B cell (primary cell): ENCODE results near the gene CCBE1. TPM values are rescaled to one million over a fixed set of nuclear protein-coding genes. Genes with fewer than 3 reads are reported as not detected.

Experiments used
- ATAC-seq: fragments of 200-7000 bp; cut with Tn5 transposase; one replicate; pipeline ENCODE4 v1.10.0; 2021; ENCODE audit warnings: low read depth, mild to moderate bottlenecking, moderate number of reproducible peaks, moderate library complexity
- CTCF ChIA-PET: fragments of 350-600 bp; sonication (Branson Sonifier 250); formaldehyde crosslinking; loops from one replicate; lab custom pipeline; 2021; ENCODE audit warnings: antibody characterized with exemption, inconsistent platforms; lab: Charles Lee
- POLR2A ChIA-PET: fragments of 350-600 bp; sonication (Branson Sonifier 250); formaldehyde crosslinking; loops from one replicate; lab custom pipeline; 2021; ENCODE audit warnings: antibody characterized with exemption; lab: Charles Lee
- DNase-seq: peaks from one replicate; pipeline ENCODE4 v3.0.0; 2013
- H2AFZ ChIP-seq: 2 replicates; pipeline ENCODE4 v1.6.1; 2012; ENCODE audit warnings: mild to moderate bottlenecking, low read depth, low read length; ENCODE audit not compliant: insufficient read depth, poor library complexity, severe bottlenecking
- H3K27ac ChIP-seq, 2 donors: 1 replicate in 1 of 2; 2 replicates in 1 of 2; pipeline ENCODE4 v1.5.1; 2012 to 2013; ENCODE audit warnings: low read length in 2 of 2, mild to moderate bottlenecking in 2 of 2, moderate library complexity in 1 of 2
- H3K27me3 ChIP-seq, 4 experiments: fragments of 200-600 bp in 1 of 4; sonication (generic) in 1 of 4; replicated peaks in 1 of 4; 1 replicate in 2 of 4; 2 replicates in 2 of 4; pipeline versions ENCODE4 v1.6.1 to v1.7.0; 2013 to 2016; ENCODE audit warnings: low read length in 3 of 4, mild to moderate bottlenecking in 2 of 4, mixed read lengths in 1 of 4, moderate library complexity in 1 of 4; ENCODE audit not compliant: insufficient read depth in 4 of 4, control insufficient read depth in 3 of 4; ENCODE audit errors: control extremely low read depth in 1 of 4
- H3K36me3 ChIP-seq, 2 experiments: replicated peaks in 1 of 2; 1 replicate in 1 of 2; 2 replicates in 1 of 2; pipeline versions ENCODE4 v1.6.1 to v1.7.1; 2013; ENCODE audit warnings: low read length in 1 of 2; ENCODE audit not compliant: insufficient read depth in 2 of 2, control insufficient read depth in 1 of 2; ENCODE audit errors: control extremely low read depth in 1 of 2, extremely low read depth in 1 of 2
- H3K4me1 ChIP-seq, 2 donors: fragments of 200-600 bp in 1 of 2; sonication (generic) in 1 of 2; 1 replicate in 1 of 2; 2 replicates in 1 of 2; pipeline versions ENCODE4 v1.5.1 to v1.6.1; 2013 to 2017; ENCODE audit warnings: low read length in 2 of 2; ENCODE audit not compliant: control insufficient read depth in 2 of 2, insufficient read depth in 2 of 2
- H3K4me2 ChIP-seq: replicated peaks from 2 replicates; pipeline ENCODE3; 2012; ENCODE audit warnings: mild to moderate bottlenecking, low read depth, low read length; ENCODE audit not compliant: poor library complexity, severe bottlenecking
- H3K4me3 ChIP-seq, 5 experiments: fragments of 200-600 bp in 1 of 5; sonication (generic) in 1 of 5; 1 replicate in 3 of 5; 2 replicates in 2 of 5; pipeline versions ENCODE4 v1.5.1 to v1.7.0; 2011 to 2016; ENCODE audit warnings: low read length in 4 of 5, mild to moderate bottlenecking in 4 of 5, low read depth in 2 of 5, control low read depth in 1 of 5, moderate library complexity in 1 of 5; ENCODE audit not compliant: insufficient read depth in 1 of 5; ENCODE audit errors: control extremely low read depth in 1 of 5, extremely low read depth in 1 of 5
- H3K79me2 ChIP-seq: fragments of 200-600 bp; sonication (generic); one replicate; pipeline ENCODE4 v1.6.0; 2016; ENCODE audit warnings: low read length; ENCODE audit not compliant: control insufficient read depth, insufficient read depth
- H3K9ac ChIP-seq: fragments of 200-600 bp; sonication (generic); 2 replicates; pipeline ENCODE4 v1.6.1; 2017; ENCODE audit warnings: mild to moderate bottlenecking, low read length, moderate library complexity
- H3K9me3 ChIP-seq, 3 donors: one replicate each; pipeline versions ENCODE4 v1.6.1 to v1.7.1; 2013; ENCODE audit warnings: low read length in 2 of 3; ENCODE audit not compliant: control insufficient read depth in 2 of 3, insufficient read depth in 1 of 3; ENCODE audit errors: control extremely low read depth in 1 of 3
- H4K20me1 ChIP-seq: 2 replicates; pipeline ENCODE4 v1.6.0; 2012; ENCODE audit warnings: mild to moderate bottlenecking, low read length; ENCODE audit not compliant: insufficient read depth, control insufficient read depth, poor library complexity, severe bottlenecking
- H3K27ac Mint-ChIP-seq: one replicate; pipeline ENCODE4 v1.8.0; 2021; ENCODE audit warnings: mixed read lengths
- H3K27me3 Mint-ChIP-seq: one replicate; pipeline ENCODE4 v1.8.0; 2021; ENCODE audit warnings: mixed read lengths
- H3K4me1 Mint-ChIP-seq: one replicate; pipeline ENCODE4 v1.8.0; 2021; ENCODE audit warnings: mixed read lengths
- H3K4me3 Mint-ChIP-seq: one replicate; pipeline ENCODE4 v1.8.0; 2021; ENCODE audit warnings: mixed read lengths
- H3K9me3 Mint-ChIP-seq: one replicate; pipeline ENCODE4 v1.8.0; 2022; ENCODE audit warnings: mixed read lengths; ENCODE audit not compliant: insufficient read depth
- EZH2 ChIP-seq: IDR thresholded peaks from 2 replicates; pipeline ENCODE4 v1.6.1; 2012; ENCODE audit warnings: borderline replicate concordance, low read depth, mild to moderate bottlenecking, moderate library complexity, low read length; ENCODE audit not compliant: insufficient read depth, poor library complexity, severe bottlenecking
- WGBS: methylation state at CpG from one replicate; pipeline ENCODE4 v1.1.5; 2013; ENCODE audit warnings: missing lambda C conversion rate; ENCODE audit not compliant: insufficient coverage; 5-methylcytosine and 5-hydroxymethylcytosine counted together
- intact Hi-C: fragments of 100-400 bp; cut with micrococcal nuclease; formaldehyde crosslinking; loops from one replicate; pipeline ENCODE4 v1.10.0; 2022
- polyA plus RNA-seq: library from polyadenylated mRNA; depleted of rRNA; stranded (reverse); fragments of >200 nt; gene quantifications from 2 replicates; pipeline ENCODE4 v1.2.3, GENCODE V29; 2012
- total RNA-seq, 2 donors: library from RNA; stranded (reverse); fragments of 120-200 nt in 1 of 2; gene quantifications; 1 replicate in 1 of 2; 2 replicates in 1 of 2; pipeline versions ENCODE4 v1.2.3 to v1.2.4, GENCODE V29; 2013 to 2022
- TF ChIP-seq, protein P1 (sequence below): fragments of 200-600 bp; IDR thresholded peaks from one replicate; pipeline ENCODE4 v1.8.0; 2022; ENCODE audit warnings: antibody characterized with exemption, mild to moderate bottlenecking

CCBE1 gene
- total and polyA plus RNA-seq, 2 donors (not counting 1 experiment from before 2014, with no cell fraction given) = not detected

DNA sequence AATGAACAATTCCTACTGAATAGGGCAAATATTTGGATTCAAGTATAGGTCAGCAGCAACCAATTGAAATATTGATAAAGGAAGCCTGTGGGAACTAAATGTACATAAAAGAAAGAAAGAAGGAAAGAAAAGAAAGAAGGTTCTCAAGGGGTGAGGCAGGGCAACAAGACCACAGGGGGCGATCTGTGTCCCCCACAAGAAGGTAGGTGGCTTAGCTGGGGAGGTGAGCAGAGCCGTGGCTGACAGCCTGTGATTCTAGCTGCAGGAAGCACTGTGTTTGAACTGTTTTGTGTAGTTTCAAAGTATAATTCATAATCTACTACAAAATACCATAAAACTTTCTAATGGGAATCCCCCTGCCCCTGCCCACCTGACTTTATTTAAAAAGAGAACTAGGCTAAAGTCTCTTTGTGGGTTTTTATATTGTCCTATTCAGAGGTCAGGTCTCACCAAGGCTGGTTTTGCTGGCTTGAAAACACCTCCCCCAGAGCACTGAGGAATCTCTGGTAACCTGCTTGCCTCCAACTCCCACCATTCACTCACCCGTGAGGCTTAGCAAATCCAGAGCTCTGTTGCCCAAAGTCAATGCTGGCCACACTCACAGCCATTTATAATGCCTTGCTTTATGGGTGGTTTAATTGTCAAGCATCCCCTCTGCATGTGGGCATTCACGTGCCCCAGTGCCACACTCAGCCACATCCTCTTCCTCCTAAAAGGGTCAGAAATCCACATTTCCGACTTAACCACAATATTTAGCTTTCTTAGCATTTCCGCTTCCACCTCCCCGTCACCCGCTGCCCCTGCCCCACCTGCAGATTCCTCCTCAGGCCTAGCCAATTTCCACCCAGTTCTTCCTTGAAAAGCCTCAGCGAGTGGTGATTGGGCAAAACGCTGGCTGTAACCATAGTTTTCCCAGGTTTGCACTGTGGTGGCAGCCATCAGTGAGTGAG is 301.7 kb downstream of the CCBE1 start:
- no peaks in the 10 kb centered on the region for H3K9me3 Mint-ChIP-seq
- Histone ChIP-seq H3K36me3 (no peaks in the 10 kb centered on the region), H3K4me1 (peaks cover 0 to 4% of the 10 kb centered on the region in 2 donors), H2AFZ (no peak overlapping the region), H3K9me3 (no peaks in the 10 kb centered on the region), H3K27me3 (peaks cover 0 to 15% (median 2%) of the 10 kb centered on the region in 4 experiments), H4K20me1 (no peaks in the 10 kb centered on the region), H3K4me3 (no peak overlapping the region), H3K4me2 (no peak overlapping the region), H3K27ac (no peak overlapping the region), H3K79me2 (no peaks in the 10 kb centered on the region), H3K9ac (no peak overlapping the region)
- H3K4me3 Mint-ChIP-seq = no peak overlapping the region
- DNase-seq (no peak), ATAC-seq (no peak)
- peaks cover 38% of the 10 kb centered on the region for H3K27me3 Mint-ChIP-seq
- ChIA-PET POLR2A (no interaction called here), CTCF (interaction anchor here (1.0 kb wide), 1 partner anchor 103 kb away, joined by 3 read pairs; no protein-coding TSS in a partner anchor)
- H3K27ac Mint-ChIP-seq = no peak overlapping the region
- no peaks in the 10 kb centered on the region for H3K4me1 Mint-ChIP-seq
- intact Hi-C loops = no loop called here
- TF ChIP-seq EZH2 = no peak
- TF ChIP-seq, protein P1, sequence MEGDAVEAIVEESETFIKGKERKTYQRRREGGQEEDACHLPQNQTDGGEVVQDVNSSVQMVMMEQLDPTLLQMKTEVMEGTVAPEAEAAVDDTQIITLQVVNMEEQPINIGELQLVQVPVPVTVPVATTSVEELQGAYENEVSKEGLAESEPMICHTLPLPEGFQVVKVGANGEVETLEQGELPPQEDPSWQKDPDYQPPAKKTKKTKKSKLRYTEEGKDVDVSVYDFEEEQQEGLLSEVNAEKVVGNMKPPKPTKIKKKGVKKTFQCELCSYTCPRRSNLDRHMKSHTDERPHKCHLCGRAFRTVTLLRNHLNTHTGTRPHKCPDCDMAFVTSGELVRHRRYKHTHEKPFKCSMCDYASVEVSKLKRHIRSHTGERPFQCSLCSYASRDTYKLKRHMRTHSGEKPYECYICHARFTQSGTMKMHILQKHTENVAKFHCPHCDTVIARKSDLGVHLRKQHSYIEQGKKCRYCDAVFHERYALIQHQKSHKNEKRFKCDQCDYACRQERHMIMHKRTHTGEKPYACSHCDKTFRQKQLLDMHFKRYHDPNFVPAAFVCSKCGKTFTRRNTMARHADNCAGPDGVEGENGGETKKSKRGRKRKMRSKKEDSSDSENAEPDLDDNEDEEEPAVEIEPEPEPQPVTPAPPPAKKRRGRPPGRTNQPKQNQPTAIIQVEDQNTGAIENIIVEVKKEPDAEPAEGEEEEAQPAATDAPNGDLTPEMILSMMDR = no peak
- WGBS = 23% methylated on average over 8 of the region's 10 CpGs

DNA sequence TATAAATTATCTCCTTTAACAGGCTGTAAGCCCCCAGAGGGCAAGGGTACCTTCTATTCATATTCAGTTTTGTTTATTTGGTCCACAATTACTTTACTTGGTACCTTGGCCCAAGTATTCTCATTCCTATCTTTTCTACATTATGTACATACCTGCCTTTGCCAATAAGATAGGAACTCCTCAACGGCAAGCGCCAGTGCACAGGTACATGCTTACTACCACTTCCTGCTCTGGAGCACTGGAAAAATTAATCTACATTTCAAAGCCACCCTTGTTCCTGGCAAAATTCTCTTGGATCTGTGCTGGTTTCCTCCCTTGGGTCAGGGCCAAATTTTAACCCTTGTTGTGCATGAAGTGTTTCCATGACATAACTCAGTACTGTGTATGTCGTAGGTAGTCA is 303.8 kb downstream of the CCBE1 start:
- no peaks in the 10 kb centered on the region for H4K20me1 ChIP-seq
- H3K4me3 ChIP-seq = no peak overlapping the region
- no peak overlapping the region for H3K27ac ChIP-seq
- CTCF ChIA-PET = no interaction called here
- intact Hi-C loops = no loop called here
- H3K4me1 Mint-ChIP-seq = no peaks in the 10 kb centered on the region
- H3K4me1 ChIP-seq = peaks cover 0 to 4% of the 10 kb centered on the region in 2 donors
- H3K27ac Mint-ChIP-seq = no peak overlapping the region
- WGBS = 92% methylated on average over 3 of the region's 3 CpGs
- H3K36me3 ChIP-seq = no peaks in the 10 kb centered on the region
- no peak overlapping the region for H2AFZ ChIP-seq
- H3K27me3 ChIP-seq = peaks cover 0 to 15% (median 2%) of the 10 kb centered on the region in 4 experiments
- ATAC-seq (no peak), DNase-seq (no peak)
- no peaks in the 10 kb centered on the region for H3K9me3 ChIP-seq
- H3K9me3 Mint-ChIP-seq = no peaks in the 10 kb centered on the region
- H3K9ac ChIP-seq = no peak overlapping the region
- no peaks in the 10 kb centered on the region for H3K79me2 ChIP-seq
- TF ChIP-seq EZH2 = no peak
- TF ChIP-seq, protein P1 = no peak
- POLR2A ChIA-PET = no interaction called here
- no peak overlapping the region for H3K4me2 ChIP-seq
- peaks cover 40% of the 10 kb centered on the region for H3K27me3 Mint-ChIP-seq
- no peak overlapping the region for H3K4me3 Mint-ChIP-seq
